ENCODE results near the gene PPP3R2. TPM values are rescaled to one million over a fixed set of nuclear protein-coding genes. Genes with fewer than 3 reads are reported as not detected.

Gene PPP3R2
- total and polyA plus RNA-seq, 10 of the 15 experiments (the other 5 are each of a cell fraction or from before 2014, with no cell fraction given): not detected

DNA sequence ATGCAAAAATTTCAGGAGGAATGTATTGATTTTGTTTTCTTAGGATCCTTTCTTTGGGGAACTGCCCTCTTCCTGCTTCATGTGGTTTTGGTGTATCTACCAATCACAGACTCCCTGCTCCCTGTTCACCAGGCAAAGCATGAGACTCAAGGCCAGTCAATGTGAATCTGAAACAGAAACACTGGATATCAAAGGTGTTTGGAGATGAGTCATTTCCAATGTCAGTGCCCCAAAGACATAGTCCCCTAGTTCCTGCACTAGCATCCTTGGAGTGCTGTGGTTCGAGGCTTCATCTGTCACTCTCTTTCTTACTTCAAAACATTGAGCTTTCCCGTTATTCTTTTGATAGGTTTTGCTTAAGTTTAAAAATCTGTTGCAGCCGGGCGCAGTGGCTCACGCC, 8.1 kb downstream of the PPP3R2 start (continued):
- TF ChIP-seq FOXM1 (IDR thresholded peaks at IDR 0.05; ENCODE audit: low read depth, low read length) (no peak), STAT3 (IDR thresholded peaks at IDR 0.05; ENCODE audit: low read depth, low read length) (no peak), POLR2AphosphoS5 (IDR thresholded peaks at IDR 0.05; ENCODE audit: low read length) (no peak), POLR2AphosphoS2 (IDR thresholded peaks at IDR 0.05; ENCODE audit: low read depth, low read length) (no peak), EP300 (IDR thresholded peaks at IDR 0.05; ENCODE audit: borderline replicate concordance in 1 of 2, control insufficient read depth in 1 of 2, low read depth in 2 of 2, low read length in 2 of 2) (no peak), EZH2 (IDR thresholded peaks at IDR 0.05; ENCODE audit: borderline replicate concordance, control insufficient read depth, low read depth, low read length) (no peak), MXI1 (IDR thresholded peaks at IDR 0.05; ENCODE audit: low read depth, low read length) (no peak), JUNB (IDR thresholded peaks at IDR 0.05) (peak; percentile 85), CREM (IDR thresholded peaks at IDR 0.05; ENCODE audit: low read depth) (no peak), EED (IDR thresholded peaks at IDR 0.05; ENCODE audit: low read depth) (0 out of 2 replicates have a peak, but pooled peaks have one; percentile 48), NFYB (IDR thresholded peaks at IDR 0.05; ENCODE audit: insufficient read depth, low read depth, low read length) (peak; percentile 59), CHD1 (IDR thresholded peaks at IDR 0.05; ENCODE audit: low read depth, low read length) (no peak), IRF4 (IDR thresholded peaks at IDR 0.05; ENCODE audit: low read depth, low read length) (peak; percentile 75), SUZ12 (IDR thresholded peaks at IDR 0.05; ENCODE audit: unreplicated experiment) (no peak), RELA (IDR thresholded peaks at IDR 0.05; ENCODE audit: borderline replicate concordance, partially characterized antibody) (no peak), KDM1A (IDR thresholded peaks at IDR 0.05; ENCODE audit: borderline replicate concordance) (no peak), SMC3 (IDR thresholded peaks at IDR 0.05; ENCODE audit: borderline replicate concordance, low read length) (no peak), ZSCAN29 (IDR thresholded peaks at IDR 0.05) (no peak), NFIC (IDR thresholded peaks at IDR 0.05; ENCODE audit: low read depth, low read length) (no peak), HDAC2 (IDR thresholded peaks at IDR 0.05) (no peak), IKZF1 (conservative IDR thresholded peaks at IDR 0.05) (peak; percentile 24; the same call in 1 of the 2 replicates), ASH2L (IDR thresholded peaks at IDR 0.05; ENCODE audit: borderline replicate concordance, low read depth) (no peak)
- TF ChIP-seq, protein P1, sequence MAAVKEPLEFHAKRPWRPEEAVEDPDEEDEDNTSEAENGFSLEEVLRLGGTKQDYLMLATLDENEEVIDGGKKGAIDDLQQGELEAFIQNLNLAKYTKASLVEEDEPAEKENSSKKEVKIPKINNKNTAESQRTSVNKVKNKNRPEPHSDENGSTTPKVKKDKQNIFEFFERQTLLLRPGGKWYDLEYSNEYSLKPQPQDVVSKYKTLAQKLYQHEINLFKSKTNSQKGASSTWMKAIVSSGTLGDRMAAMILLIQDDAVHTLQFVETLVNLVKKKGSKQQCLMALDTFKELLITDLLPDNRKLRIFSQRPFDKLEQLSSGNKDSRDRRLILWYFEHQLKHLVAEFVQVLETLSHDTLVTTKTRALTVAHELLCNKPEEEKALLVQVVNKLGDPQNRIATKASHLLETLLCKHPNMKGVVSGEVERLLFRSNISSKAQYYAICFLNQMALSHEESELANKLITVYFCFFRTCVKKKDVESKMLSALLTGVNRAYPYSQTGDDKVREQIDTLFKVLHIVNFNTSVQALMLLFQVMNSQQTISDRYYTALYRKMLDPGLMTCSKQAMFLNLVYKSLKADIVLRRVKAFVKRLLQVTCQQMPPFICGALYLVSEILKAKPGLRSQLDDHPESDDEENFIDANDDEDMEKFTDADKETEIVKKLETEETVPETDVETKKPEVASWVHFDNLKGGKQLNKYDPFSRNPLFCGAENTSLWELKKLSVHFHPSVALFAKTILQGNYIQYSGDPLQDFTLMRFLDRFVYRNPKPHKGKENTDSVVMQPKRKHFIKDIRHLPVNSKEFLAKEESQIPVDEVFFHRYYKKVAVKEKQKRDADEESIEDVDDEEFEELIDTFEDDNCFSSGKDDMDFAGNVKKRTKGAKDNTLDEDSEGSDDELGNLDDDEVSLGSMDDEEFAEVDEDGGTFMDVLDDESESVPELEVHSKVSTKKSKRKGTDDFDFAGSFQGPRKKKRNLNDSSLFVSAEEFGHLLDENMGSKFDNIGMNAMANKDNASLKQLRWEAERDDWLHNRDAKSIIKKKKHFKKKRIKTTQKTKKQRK (IDR thresholded peaks at IDR 0.05; ENCODE audit: low read depth, low read length): no peak
- TF ChIP-seq, protein P2, sequence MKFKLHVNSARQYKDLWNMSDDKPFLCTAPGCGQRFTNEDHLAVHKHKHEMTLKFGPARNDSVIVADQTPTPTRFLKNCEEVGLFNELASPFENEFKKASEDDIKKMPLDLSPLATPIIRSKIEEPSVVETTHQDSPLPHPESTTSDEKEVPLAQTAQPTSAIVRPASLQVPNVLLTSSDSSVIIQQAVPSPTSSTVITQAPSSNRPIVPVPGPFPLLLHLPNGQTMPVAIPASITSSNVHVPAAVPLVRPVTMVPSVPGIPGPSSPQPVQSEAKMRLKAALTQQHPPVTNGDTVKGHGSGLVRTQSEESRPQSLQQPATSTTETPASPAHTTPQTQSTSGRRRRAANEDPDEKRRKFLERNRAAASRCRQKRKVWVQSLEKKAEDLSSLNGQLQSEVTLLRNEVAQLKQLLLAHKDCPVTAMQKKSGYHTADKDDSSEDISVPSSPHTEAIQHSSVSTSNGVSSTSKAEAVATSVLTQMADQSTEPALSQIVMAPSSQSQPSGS (IDR thresholded peaks at IDR 0.05; ENCODE audit: low read length): no peak
- TF ChIP-seq, protein P3, sequence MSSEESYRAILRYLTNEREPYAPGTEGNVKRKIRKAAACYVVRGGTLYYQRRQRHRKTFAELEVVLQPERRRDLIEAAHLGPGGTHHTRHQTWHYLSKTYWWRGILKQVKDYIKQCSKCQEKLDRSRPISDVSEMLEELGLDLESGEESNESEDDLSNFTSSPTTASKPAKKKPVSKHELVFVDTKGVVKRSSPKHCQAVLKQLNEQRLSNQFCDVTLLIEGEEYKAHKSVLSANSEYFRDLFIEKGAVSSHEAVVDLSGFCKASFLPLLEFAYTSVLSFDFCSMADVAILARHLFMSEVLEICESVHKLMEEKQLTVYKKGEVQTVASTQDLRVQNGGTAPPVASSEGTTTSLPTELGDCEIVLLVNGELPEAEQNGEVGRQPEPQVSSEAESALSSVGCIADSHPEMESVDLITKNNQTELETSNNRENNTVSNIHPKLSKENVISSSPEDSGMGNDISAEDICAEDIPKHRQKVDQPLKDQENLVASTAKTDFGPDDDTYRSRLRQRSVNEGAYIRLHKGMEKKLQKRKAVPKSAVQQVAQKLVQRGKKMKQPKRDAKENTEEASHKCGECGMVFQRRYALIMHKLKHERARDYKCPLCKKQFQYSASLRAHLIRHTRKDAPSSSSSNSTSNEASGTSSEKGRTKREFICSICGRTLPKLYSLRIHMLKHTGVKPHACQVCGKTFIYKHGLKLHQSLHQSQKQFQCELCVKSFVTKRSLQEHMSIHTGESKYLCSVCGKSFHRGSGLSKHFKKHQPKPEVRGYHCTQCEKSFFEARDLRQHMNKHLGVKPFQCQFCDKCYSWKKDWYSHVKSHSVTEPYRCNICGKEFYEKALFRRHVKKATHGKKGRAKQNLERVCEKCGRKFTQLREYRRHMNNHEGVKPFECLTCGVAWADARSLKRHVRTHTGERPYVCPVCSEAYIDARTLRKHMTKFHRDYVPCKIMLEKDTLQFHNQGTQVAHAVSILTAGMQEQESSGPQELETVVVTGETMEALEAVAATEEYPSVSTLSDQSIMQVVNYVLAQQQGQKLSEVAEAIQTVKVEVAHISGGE (CRISPR knock-in tag; IDR thresholded peaks at IDR 0.05): no peak
